SK-N-MC (cell line): ENCODE data around the gene DCAF4.
A peak's percentile ranks its signal among the peaks of the same experiment; 100 is the strongest.
"Not testable (repeated sequence)": the region's sequence is repeated elsewhere in the genome, so short reads cannot be mapped to it uniquely, and the experiment has no call there.

ENCODE experiments used
- DNase-seq: peaks from one replicate; pipeline ENCODE4 v3.0.0-alpha.2; 2011; ENCODE audit warnings: low read depth, low spot score
- H3K27ac ChIP-seq: fragments of 200-600 bp; sonication (generic); 2 replicates; pipeline ENCODE4 v1.5.1; 2016; ENCODE audit warnings: mixed run types
- H3K36me3 ChIP-seq: fragments of 200-600 bp; sonication (generic); 2 replicates; pipeline ENCODE4 v1.6.1; 2017; ENCODE audit warnings: antibody characterized with exemption, low read length, mixed read lengths; ENCODE audit not compliant: insufficient read depth
- H3K4me3 ChIP-seq: fragments of 200-600 bp; sonication (generic); 2 replicates; pipeline ENCODE4 v1.5.1; 2016
- H3K9ac ChIP-seq: fragments of 200-600 bp; sonication (generic); 2 replicates; pipeline ENCODE4 v1.8.0; 2017; ENCODE audit warnings: mixed run types, mixed read lengths; ENCODE audit not compliant: insufficient read length
- H3K9me3 ChIP-seq: fragments of 200-600 bp; sonication (generic); 2 replicates; pipeline ENCODE4 v1.6.1; 2017; ENCODE audit warnings: low read depth, mild to moderate bottlenecking, antibody characterized with exemption, low read length, moderate library complexity, mixed read lengths
- EZH2 ChIP-seq: fragments of 200-600 bp; sonication (generic); IDR thresholded peaks from one replicate; pipeline ENCODE4 v1.6.1; 2017; ENCODE audit warnings: antibody characterized with exemption
- FOXP2 ChIP-seq: optimal IDR thresholded peaks from 2 replicates; pipeline ENCODE3; 2011; ENCODE audit warnings: mild to moderate bottlenecking, moderate library complexity; ENCODE audit not compliant: insufficient read depth; ENCODE audit errors: extremely low read length, control extremely low read depth
- POLR2AphosphoS5 ChIP-seq: IDR thresholded peaks from 2 replicates; pipeline ENCODE4 v1.6.1; 2012; ENCODE audit warnings: mild to moderate bottlenecking, low read depth, low read length, borderline replicate concordance

The DCAF4 gene

DNA sequence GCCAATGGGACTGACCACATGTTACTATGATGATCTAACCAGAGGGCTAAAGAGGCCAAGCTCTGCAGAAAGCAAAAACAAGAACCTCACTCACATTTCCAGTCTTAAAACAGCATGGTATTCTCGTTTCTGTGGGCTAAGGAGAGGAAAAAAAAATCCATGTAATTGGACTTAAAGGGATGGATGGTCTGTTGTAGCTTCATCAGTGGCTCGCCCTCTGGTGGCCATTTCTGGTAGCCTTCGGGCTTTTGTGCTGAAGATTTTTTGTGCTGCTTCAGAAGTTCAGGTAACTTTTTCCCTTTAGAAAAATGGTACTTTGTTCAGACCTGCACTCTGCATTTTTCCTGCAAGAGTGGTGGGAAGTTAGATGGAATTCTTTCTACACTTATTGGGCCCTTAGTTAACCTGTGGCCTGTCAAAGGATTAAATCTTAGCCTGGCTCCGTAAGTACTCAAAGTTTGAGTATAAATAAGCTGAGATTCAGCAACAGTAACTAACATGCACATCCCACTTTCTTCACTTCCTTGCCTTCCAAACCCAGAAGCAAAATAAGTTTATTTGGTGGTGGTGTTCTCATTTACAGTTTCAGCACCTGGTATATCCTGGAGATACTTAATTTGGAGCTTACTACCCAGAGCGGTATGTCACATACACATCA lies 22.3 kb downstream of the DCAF4 start:
- Histone ChIP-seq H3K4me3 (no peak overlapping the region), H3K9ac (no peak overlapping the region)
- DNase-seq = peak; percentile 10

GRCh38 chr14:72952171-72952570 lies 25.9 kb downstream of the DCAF4 start:
- peaks cover 12% of the 10 kb centered on the region; the same call in 1 of the 2 replicates for H3K36me3 ChIP-seq
- no peak overlapping the region for H3K27ac ChIP-seq
- no peak for DNase-seq
- H3K4me3 ChIP-seq = no peak overlapping the region
- H3K9ac ChIP-seq = no peak overlapping the region
- H3K9me3 ChIP-seq = no peaks in the 10 kb centered on the region
- TF ChIP-seq POLR2AphosphoS5 = no peak

More for the DNA sequence above, 22.3 kb downstream of the DCAF4 start:
- TF ChIP-seq EZH2 = no peak
- no peak for TF ChIP-seq FOXP2
- no peak for TF ChIP-seq POLR2AphosphoS5
- no peaks in the 10 kb centered on the region for H3K9me3 ChIP-seq
- H3K27ac ChIP-seq = no peak overlapping the region
- peaks cover 11% of the 10 kb centered on the region; the same call in 1 of the 2 replicates for H3K36me3 ChIP-seq

GRCh38 chr14:72956741-72957140 lies 30.5 kb downstream of the DCAF4 start:
- not testable (repeated sequence) for H3K9ac ChIP-seq, H3K27ac ChIP-seq, DNase-seq, H3K4me3 ChIP-seq, H3K9me3 ChIP-seq
- H3K36me3 ChIP-seq = peaks cover 34% of the 10 kb centered on the region; the same call in 1 of the 2 replicates

DNA sequence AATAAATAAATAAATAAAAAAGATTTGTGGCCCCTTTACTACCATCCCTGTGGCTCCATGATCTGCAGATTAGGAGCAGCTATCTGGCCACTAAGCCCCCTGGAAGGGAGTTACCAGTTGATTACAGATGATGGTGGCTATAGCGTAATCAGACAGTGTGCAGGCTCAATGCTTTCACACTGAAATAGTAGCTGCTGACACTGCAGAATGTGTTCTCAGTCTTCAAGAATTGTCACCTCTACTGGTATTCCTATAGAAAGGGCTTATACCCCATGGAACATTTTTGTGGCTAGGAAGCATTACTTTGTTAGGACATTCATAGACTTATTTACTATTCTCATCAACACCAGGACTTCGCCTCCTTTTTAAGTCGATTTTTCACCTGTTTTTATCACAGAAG lies 30.9 kb downstream of the DCAF4 start:
- no peak for DNase-seq
- H3K27ac ChIP-seq = no peak overlapping the region
- TF ChIP-seq POLR2AphosphoS5 = no peak
- TF ChIP-seq FOXP2 = no peak
- no peak for TF ChIP-seq EZH2
- H3K36me3 ChIP-seq = peaks cover 37% of the 10 kb centered on the region; the same call in 1 of the 2 replicates
- no peaks in the 10 kb centered on the region for H3K9me3 ChIP-seq
- H3K4me3 ChIP-seq = no peak overlapping the region
- no peak overlapping the region for H3K9ac ChIP-seq

GRCh38 chr14:72958548-72958947 lies 32.3 kb downstream of the DCAF4 start:
- H3K36me3 ChIP-seq = peaks cover 37% of the 10 kb centered on the region; the same call in 1 of the 2 replicates
- no peak for TF ChIP-seq POLR2AphosphoS5
- no peak for TF ChIP-seq EZH2
- TF ChIP-seq FOXP2 = no peak

GRCh38 chr14:72961016-72961415 lies 34.8 kb downstream of the DCAF4 start:
- H3K9ac ChIP-seq, H3K4me3 ChIP-seq, H3K9me3 ChIP-seq, DNase-seq, H3K27ac ChIP-seq: not testable (repeated sequence)
- H3K36me3 ChIP-seq = peaks cover 32% of the 10 kb centered on the region; the same call in 1 of the 2 replicates

More at GRCh38 chr14:72958548-72958947, 32.3 kb downstream of the DCAF4 start:
- no peak for DNase-seq
- no peak overlapping the region for H3K4me3 ChIP-seq
- no peak overlapping the region for H3K27ac ChIP-seq
- no peaks in the 10 kb centered on the region for H3K9me3 ChIP-seq
- no peak overlapping the region for H3K9ac ChIP-seq

GRCh38 chr14:72961579-72962335 lies 35.5 kb downstream of the DCAF4 start:
- DNase-seq = no peak
- no peak overlapping the region for H3K27ac ChIP-seq

GRCh38 chr14:72962336-72962754 lies 36.1 kb downstream of the DCAF4 start:
- H3K4me3 ChIP-seq, H3K9ac ChIP-seq, H3K27ac ChIP-seq, DNase-seq, H3K9me3 ChIP-seq: not testable (repeated sequence)
- peaks cover 24% of the 10 kb centered on the region; the same call in 1 of the 2 replicates for H3K36me3 ChIP-seq

More at GRCh38 chr14:72961579-72962335, 35.5 kb downstream of the DCAF4 start:
- no peaks in the 10 kb centered on the region for H3K9me3 ChIP-seq
- no peak for TF ChIP-seq EZH2
- no peak for TF ChIP-seq POLR2AphosphoS5
- no peak for TF ChIP-seq FOXP2
- H3K9ac ChIP-seq = no peak overlapping the region
- no peak overlapping the region for H3K4me3 ChIP-seq
- H3K36me3 ChIP-seq = peaks cover 27% of the 10 kb centered on the region; the same call in 1 of the 2 replicates

- peaks cover 21% of the 10 kb centered on the region; the same call in 1 of the 2 replicates for H3K36me3 ChIP-seq
- no peak overlapping the region for H3K9ac ChIP-seq
- DNase-seq = no peak
- no peaks in the 10 kb centered on the region for H3K9me3 ChIP-seq
- H3K27ac ChIP-seq = no peak overlapping the region
- no peak for TF ChIP-seq POLR2AphosphoS5
- no peak for TF ChIP-seq FOXP2
- no peak for TF ChIP-seq EZH2
- no peak overlapping the region for H3K4me3 ChIP-seq
These were observed 36.6 kb downstream of the DCAF4 start for GRCh38 chr14:72962829-72963312.
